ENCODE measurements around the gene BRIX1.

Gene BRIX1

GRCh38 chr5:34886392-34887119 lies 29.0 kb upstream of the BRIX1 start:
- Histone ChIP-seq H3K4me2 (no peak overlapping the region), H3K79me2 (ENCODE audit: insufficient read depth, low read depth) (no peaks in the 10 kb centered on the region), H2AFZ (ENCODE audit: low read depth) (no peak overlapping the region), H4K20me1 (ENCODE audit: insufficient read depth) (no peaks in the 10 kb centered on the region), H3K27me3 (ENCODE audit: insufficient read depth, low read depth) (no peaks in the 10 kb centered on the region), H3K27ac (no peak overlapping the region), H3K4me3 (IDR thresholded peaks at IDR 0.05; ENCODE audit: insufficient read depth, low read depth, low read length) (no peak overlapping the region), H3K9ac (no peak overlapping the region), H3K4me1 (ENCODE audit: low read depth, poor library complexity, severe bottlenecking) (no peaks in the 10 kb centered on the region), H3K36me3 (ENCODE audit: insufficient read depth) (no peaks in the 10 kb centered on the region)
- TF ChIP-seq, protein P1, sequence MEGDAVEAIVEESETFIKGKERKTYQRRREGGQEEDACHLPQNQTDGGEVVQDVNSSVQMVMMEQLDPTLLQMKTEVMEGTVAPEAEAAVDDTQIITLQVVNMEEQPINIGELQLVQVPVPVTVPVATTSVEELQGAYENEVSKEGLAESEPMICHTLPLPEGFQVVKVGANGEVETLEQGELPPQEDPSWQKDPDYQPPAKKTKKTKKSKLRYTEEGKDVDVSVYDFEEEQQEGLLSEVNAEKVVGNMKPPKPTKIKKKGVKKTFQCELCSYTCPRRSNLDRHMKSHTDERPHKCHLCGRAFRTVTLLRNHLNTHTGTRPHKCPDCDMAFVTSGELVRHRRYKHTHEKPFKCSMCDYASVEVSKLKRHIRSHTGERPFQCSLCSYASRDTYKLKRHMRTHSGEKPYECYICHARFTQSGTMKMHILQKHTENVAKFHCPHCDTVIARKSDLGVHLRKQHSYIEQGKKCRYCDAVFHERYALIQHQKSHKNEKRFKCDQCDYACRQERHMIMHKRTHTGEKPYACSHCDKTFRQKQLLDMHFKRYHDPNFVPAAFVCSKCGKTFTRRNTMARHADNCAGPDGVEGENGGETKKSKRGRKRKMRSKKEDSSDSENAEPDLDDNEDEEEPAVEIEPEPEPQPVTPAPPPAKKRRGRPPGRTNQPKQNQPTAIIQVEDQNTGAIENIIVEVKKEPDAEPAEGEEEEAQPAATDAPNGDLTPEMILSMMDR (conservative IDR thresholded peaks at IDR 0.05; ENCODE audit: low read depth, low read length) = no peak

GRCh38 chr5:34889394-34889793 lies 26.1 kb upstream of the BRIX1 start:
- TF ChIP-seq, protein P1 (conservative IDR thresholded peaks at IDR 0.05; ENCODE audit: low read depth, low read length) = no peak
- H3K4me3 ChIP-seq (IDR thresholded peaks at IDR 0.05; ENCODE audit: insufficient read depth, low read depth, low read length) = no peak overlapping the region
- H3K27me3 ChIP-seq (ENCODE audit: insufficient read depth, low read depth) = no peaks in the 10 kb centered on the region
- no peak overlapping the region for H2AFZ ChIP-seq (ENCODE audit: low read depth)
- H3K9ac ChIP-seq = no peak overlapping the region
- H3K4me1 ChIP-seq (ENCODE audit: low read depth, poor library complexity, severe bottlenecking) = no peaks in the 10 kb centered on the region
- H3K27ac ChIP-seq = no peak overlapping the region
- H4K20me1 ChIP-seq (ENCODE audit: insufficient read depth) = no peaks in the 10 kb centered on the region
- H3K79me2 ChIP-seq (ENCODE audit: insufficient read depth, low read depth) = no peaks in the 10 kb centered on the region
- H3K4me2 ChIP-seq = no peak overlapping the region
- H3K36me3 ChIP-seq (ENCODE audit: insufficient read depth) = no peaks in the 10 kb centered on the region

GRCh38 chr5:34891981-34892380 lies 23.5 kb upstream of the BRIX1 start:
- no peak overlapping the region for H2AFZ ChIP-seq (ENCODE audit: low read depth)
- H4K20me1 ChIP-seq (ENCODE audit: insufficient read depth) = no peaks in the 10 kb centered on the region
- H3K27me3 ChIP-seq (ENCODE audit: insufficient read depth, low read depth) = no peaks in the 10 kb centered on the region
- no peak overlapping the region for H3K4me2 ChIP-seq
- H3K27ac ChIP-seq = no peak overlapping the region
- no peak overlapping the region for H3K9ac ChIP-seq
- H3K4me3 ChIP-seq (IDR thresholded peaks at IDR 0.05; ENCODE audit: insufficient read depth, low read depth, low read length) = no peak overlapping the region
- H3K4me1 ChIP-seq (ENCODE audit: low read depth, poor library complexity, severe bottlenecking) = no peaks in the 10 kb centered on the region
- TF ChIP-seq, protein P1 (conservative IDR thresholded peaks at IDR 0.05; ENCODE audit: low read depth, low read length) = no peak
- no peaks in the 10 kb centered on the region for H3K36me3 ChIP-seq (ENCODE audit: insufficient read depth)
- H3K79me2 ChIP-seq (ENCODE audit: insufficient read depth, low read depth) = no peaks in the 10 kb centered on the region

DNA sequence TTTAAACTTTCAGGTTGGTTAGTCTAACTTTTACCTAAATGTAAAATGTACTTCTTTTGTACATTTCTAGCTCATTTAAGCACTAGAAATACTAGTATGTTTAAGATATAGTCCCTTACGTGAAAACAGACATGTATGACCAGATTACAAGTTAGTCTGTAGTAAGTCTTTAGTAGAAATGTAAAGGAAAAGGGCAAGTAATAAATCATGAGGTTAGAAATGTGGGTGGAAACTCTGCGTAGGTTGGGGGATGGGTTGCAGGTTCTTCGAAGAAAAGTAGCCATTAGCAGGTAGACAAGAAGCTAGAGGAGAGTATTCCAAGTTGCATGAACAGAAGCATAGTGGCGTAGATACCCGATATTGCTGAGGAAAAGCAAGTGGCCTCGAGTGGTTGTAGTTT lies 23.1 kb upstream of the BRIX1 start:
- Histone ChIP-seq H3K27me3 (ENCODE audit: insufficient read depth, low read depth) (no peaks in the 10 kb centered on the region), H3K9ac (no peak overlapping the region), H3K36me3 (ENCODE audit: insufficient read depth) (no peaks in the 10 kb centered on the region), H3K4me3 (IDR thresholded peaks at IDR 0.05; ENCODE audit: insufficient read depth, low read depth, low read length) (no peak overlapping the region), H3K4me2 (no peak overlapping the region), H2AFZ (ENCODE audit: low read depth) (no peak overlapping the region), H3K79me2 (ENCODE audit: insufficient read depth, low read depth) (no peaks in the 10 kb centered on the region), H3K27ac (no peak overlapping the region), H4K20me1 (ENCODE audit: insufficient read depth) (no peaks in the 10 kb centered on the region), H3K4me1 (ENCODE audit: low read depth, poor library complexity, severe bottlenecking) (no peaks in the 10 kb centered on the region)
- TF ChIP-seq, protein P1 (conservative IDR thresholded peaks at IDR 0.05; ENCODE audit: low read depth, low read length) = no peak

All from KMS-11 (cell line).